ENCODE data around the gene GREB1. TPM values are rescaled to one million over a fixed set of nuclear protein-coding genes. Genes with fewer than 3 reads are reported as not detected.

Gene GREB1
- total RNA-seq, 1 experiment from 2014 or later, result 16.5 TPM

- no peaks in the 10 kb centered on the region for H3K23me2 ChIP-seq (ENCODE audit: insufficient read length, low read depth, low read length, poor library complexity, severe bottlenecking)
- H3K4me1 ChIP-seq (ENCODE audit: insufficient read depth, low read length), result peaks cover 10% of the 10 kb centered on the region; the same call in 1 of the 2 replicates
- H3K4me2 ChIP-seq (ENCODE audit: insufficient read depth, insufficient read length, low read length), result no peak overlapping the region
- H3K4me3 Mint-ChIP-seq, result no peak overlapping the region; a peak in 1 of 5 replicates
- no peaks in the 10 kb centered on the region for H3K79me2 ChIP-seq (ENCODE audit: insufficient read depth, low read length)
- H3K27me3 ChIP-seq (ENCODE audit: insufficient read depth, low read length), result no peaks in the 10 kb centered on the region
- H4K8ac ChIP-seq (replicated peaks; ENCODE audit: insufficient read length, low read depth, low read length), result no peak overlapping the region
- no peak overlapping the region for H2BK20ac ChIP-seq (ENCODE audit: low read depth, low read length, poor library complexity, severe bottlenecking)
- no CpG with 5 or more reads among the region's 9 CpGs for WGBS (ENCODE audit: extremely low coverage, insufficient read length, low lambda C conversion rate)
- H3K79me1 ChIP-seq (ENCODE audit: insufficient read depth, low read depth, low read length, poor library complexity, severe bottlenecking), result no peaks in the 10 kb centered on the region
- no peak overlapping the region for H3K14ac ChIP-seq (ENCODE audit: insufficient read depth, low read length)
- H3K18ac ChIP-seq (ENCODE audit: insufficient read length, low read depth, low read length), result no peak overlapping the region
- no peak overlapping the region for H4K91ac ChIP-seq (ENCODE audit: insufficient read length, low read depth, low read length)
- no peak overlapping the region for H3K56ac ChIP-seq (ENCODE audit: insufficient read length, low read depth, low read length)
- no peak overlapping the region for H2AK5ac ChIP-seq (ENCODE audit: insufficient read length, low read length)
- no peak overlapping the region for H2BK12ac ChIP-seq (ENCODE audit: insufficient read length, low read depth, low read length)
- peaks cover 25 to 39% of the 10 kb centered on the region in 2 experiments for H3K4me1 Mint-ChIP-seq
- H3K9me3 ChIP-seq (ENCODE audit: control insufficient read depth, low read depth, low read length), result no peaks in the 10 kb centered on the region
- H4K20me1 ChIP-seq (ENCODE audit: control insufficient read depth, insufficient read depth, insufficient read length), result peaks cover 2% of the 10 kb centered on the region
- peaks cover 0 to 4% (median 0%) of the 10 kb centered on the region in 3 experiments; a peak in 3 of 7 replicates for H3K36me3 Mint-ChIP-seq (ENCODE audit: insufficient read depth in 1 of 3, low read depth in 3 of 3)
- H2BK15ac ChIP-seq (ENCODE audit: low read depth, low read length), result no peak overlapping the region
- H3K9me3 Mint-ChIP-seq, result peaks cover 0 to 4% of the 10 kb centered on the region in 2 experiments; a peak in 1 of 5 replicates
- no peaks in the 10 kb centered on the region; the same call in 1 of the 2 replicates for H3K27me3 Mint-ChIP-seq (ENCODE audit: low read depth)
- no peak overlapping the region for H2BK120ac ChIP-seq (ENCODE audit: low read depth, low read length, poor library complexity, severe bottlenecking)
- H3K9ac ChIP-seq (ENCODE audit: extremely low read depth, insufficient read length, low read length), result no peak overlapping the region
- no peak overlapping the region for H3K4ac ChIP-seq (ENCODE audit: low read depth, low read length)
- H4K5ac ChIP-seq (ENCODE audit: insufficient read length, low read depth, low read length), result no peak overlapping the region
- no peak for DNase-seq
- no peak overlapping the region for H2BK5ac ChIP-seq (ENCODE audit: insufficient read length, low read length)
- TF ChIP-seq CTCF (conservative IDR thresholded peaks at IDR 0.05), result no peak
- H3K27ac Mint-ChIP-seq, result no peak overlapping the region
- H3K27ac ChIP-seq (ENCODE audit: insufficient read length, low read depth, low read length), result no peak overlapping the region
- no peak overlapping the region for H3K23ac ChIP-seq (ENCODE audit: insufficient read length, low read depth, low read length)
- H3T11ph ChIP-seq (ENCODE audit: low read length), result no peak overlapping the region
- H2AFZ ChIP-seq (ENCODE audit: low read length), result no peak overlapping the region
Measured at GRCh38 chr2:11552260-11552638, 18.4 kb downstream of the GREB1 start.
